Immature natural killer cell (primary cell): Measurements from ENCODE around the gene SPDYE4. TPM values are rescaled to one million over a fixed set of nuclear protein-coding genes. Genes with fewer than 3 reads are reported as not detected.

Source experiments
- DNase-seq, 3 donors: peaks; one replicate each; pipeline ENCODE4 v3.0.0; 2022; ENCODE audit warnings: mixed read lengths in 1 of 3
- H3K27ac Mint-ChIP-seq, 6 donors: one replicate each; pipeline ENCODE4 v1.8.0; 2020; ENCODE audit warnings: mixed read lengths in 6 of 6, mild to moderate bottlenecking in 5 of 6, inconsistent platforms in 4 of 6, moderate library complexity in 3 of 6
- H3K27me3 Mint-ChIP-seq, 3 donors: one replicate each; pipeline ENCODE4 v1.8.0; 2020 to 2021; ENCODE audit warnings: low read depth in 3 of 3, mild to moderate bottlenecking in 3 of 3, mixed read lengths in 3 of 3, moderate library complexity in 3 of 3, inconsistent platforms in 1 of 3
- H3K36me3 Mint-ChIP-seq, 3 donors: one replicate each; pipeline ENCODE4 v1.8.0; 2020; ENCODE audit warnings: mixed read lengths in 3 of 3, inconsistent platforms in 2 of 3, mild to moderate bottlenecking in 2 of 3
- H3K4me1 Mint-ChIP-seq, 2 donors: one replicate each; pipeline ENCODE4 v1.8.0; 2020; ENCODE audit warnings: inconsistent platforms in 2 of 2, mild to moderate bottlenecking in 2 of 2, mixed read lengths in 2 of 2, moderate library complexity in 1 of 2
- H3K4me3 Mint-ChIP-seq, 5 donors: one replicate each; pipeline ENCODE4 v1.8.0; 2020; ENCODE audit warnings: mild to moderate bottlenecking in 5 of 5, mixed read lengths in 5 of 5, inconsistent platforms in 3 of 5, moderate library complexity in 3 of 5
- H3K9me3 Mint-ChIP-seq, 6 donors: one replicate each; pipeline ENCODE4 v1.8.0; 2020; ENCODE audit warnings: mild to moderate bottlenecking in 6 of 6, mixed read lengths in 6 of 6, inconsistent platforms in 4 of 6, moderate library complexity in 3 of 6
- polyA plus RNA-seq, 3 donors: library from polyadenylated mRNA; unstranded; fragments of 300-500 nt; fragmentation: Illumina TruSeq; gene quantifications; one replicate each; pipeline ENCODE4 v1.2.3, GENCODE V29; 2021

SPDYE4 gene
- polyA plus RNA-seq, 3 donors from 2014 or later: not detected

DNA sequence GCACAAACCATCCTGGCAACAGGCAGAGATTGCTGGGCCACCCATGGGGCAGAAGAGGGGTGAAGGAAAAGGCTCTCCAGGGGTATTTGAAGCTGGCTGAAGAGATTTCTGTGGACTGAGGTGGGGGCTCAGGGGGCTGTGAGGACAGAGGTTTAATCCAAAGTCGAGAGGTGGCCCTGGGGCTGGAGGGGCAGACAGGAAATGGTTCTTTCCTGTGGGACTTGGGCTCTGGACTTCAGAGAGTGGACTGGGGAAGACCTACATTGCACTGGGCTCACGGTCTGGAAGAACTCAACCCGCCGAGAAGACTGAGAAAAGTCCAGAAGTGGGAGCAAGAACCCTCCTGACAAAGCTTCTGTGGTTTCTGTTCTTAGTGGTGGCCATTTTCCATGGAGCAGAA, 16.6 kb downstream of the SPDYE4 start:
- Mint-ChIP-seq H3K4me3 (no peak overlapping the region), H3K9me3 (no peaks in the 10 kb centered on the region), H3K27ac (peak overlapping the region in 3 of 6 donors; percentile 14 to 74 (median 69)), H3K27me3 (peaks cover 6 to 13% (median 10%) of the 10 kb centered on the region in 3 donors), H3K36me3 (no peaks in the 10 kb centered on the region), H3K4me1 (peaks cover 14 to 25% of the 10 kb centered on the region in 2 donors)
- no peak for DNase-seq

DNA sequence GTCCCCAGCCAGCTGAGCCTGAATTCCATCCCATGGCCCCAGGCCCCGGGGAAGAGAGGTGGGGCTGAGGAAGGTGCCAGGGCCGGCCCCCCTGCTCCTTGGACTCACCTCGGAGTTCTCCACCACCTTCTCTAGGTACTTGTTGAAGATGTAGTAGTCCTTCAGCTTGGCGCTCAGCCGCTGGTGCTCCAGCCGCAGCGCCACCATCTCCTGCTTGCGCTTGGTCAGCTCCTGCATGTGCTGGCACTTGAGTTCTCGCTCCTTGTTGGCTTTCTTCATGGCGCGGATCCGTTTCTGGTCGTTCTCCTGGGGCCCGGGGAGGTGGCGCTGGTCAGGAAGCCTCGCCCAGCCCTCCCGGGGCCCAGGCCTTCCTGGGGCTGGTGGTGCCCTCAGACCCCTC, 17.0 kb downstream of the SPDYE4 start:
- Mint-ChIP-seq H3K4me3 (peak overlapping the region in 2 of 5 donors; percentile 83 to 93), H3K9me3 (no peaks in the 10 kb centered on the region), H3K27ac (peak overlapping the region in 1 of 6 donors; percentile 84), H3K27me3 (peaks cover 6 to 13% (median 10%) of the 10 kb centered on the region in 3 donors), H3K4me1 (peaks cover 14 to 23% of the 10 kb centered on the region in 2 donors), H3K36me3 (no peaks in the 10 kb centered on the region)
- DNase-seq: no peak

DNA sequence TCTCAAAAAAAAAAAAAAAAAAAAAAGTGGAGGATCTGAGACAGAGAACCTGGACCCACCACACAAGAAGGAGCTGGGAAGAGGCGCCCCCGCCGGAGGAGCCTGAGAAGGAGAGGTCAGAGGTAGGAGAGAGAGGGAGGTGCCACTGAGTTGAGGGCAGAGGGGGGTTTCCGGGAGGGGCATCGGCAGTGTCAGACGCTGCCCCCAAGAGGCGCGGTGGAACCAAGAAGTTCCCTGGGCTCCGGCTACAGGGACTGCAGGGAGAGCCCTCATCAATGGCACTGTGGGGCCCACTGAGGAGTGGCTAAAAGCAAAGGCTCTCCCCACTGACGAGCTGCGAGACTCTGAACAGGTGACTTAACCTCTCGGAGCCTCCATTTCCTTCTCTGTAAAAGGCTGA, 17.9 kb downstream of the SPDYE4 start:
- H3K4me3 Mint-ChIP-seq: peak overlapping the region; percentile 78 to 93 (median 86)
- H3K27me3 Mint-ChIP-seq: peaks cover 3 to 6% (median 6%) of the 10 kb centered on the region in 3 donors
- DNase-seq: peak; percentile 53 to 60 (median 54)
- H3K4me1 Mint-ChIP-seq: peaks cover 14 to 17% of the 10 kb centered on the region in 2 donors
- peak overlapping the region; percentile 39 to 86 (median 75) for H3K27ac Mint-ChIP-seq
- no peaks in the 10 kb centered on the region for H3K36me3 Mint-ChIP-seq
- no peaks in the 10 kb centered on the region for H3K9me3 Mint-ChIP-seq

DNA sequence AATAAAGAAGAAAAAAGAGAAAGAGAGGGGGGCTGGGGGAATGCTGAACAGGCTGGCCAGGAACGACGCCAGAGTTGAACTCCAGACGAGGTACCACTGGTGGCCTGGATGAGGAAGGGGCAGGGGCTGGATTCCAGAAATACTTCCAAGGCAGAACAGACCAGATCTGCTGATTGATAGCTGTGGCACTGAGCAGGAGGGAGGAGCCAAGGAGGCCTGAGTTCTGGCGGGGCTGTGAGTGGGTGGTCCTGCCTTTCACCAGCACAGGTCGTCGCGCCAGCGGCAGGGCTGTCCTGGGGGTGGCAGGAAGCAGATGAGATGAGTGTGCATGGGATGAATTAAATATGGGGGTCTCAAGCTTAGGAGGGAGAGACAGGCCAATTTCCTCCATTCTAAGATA, 19.2 kb downstream of the SPDYE4 start:
- peaks cover 14 to 16% of the 10 kb centered on the region in 2 donors for H3K4me1 Mint-ChIP-seq
- H3K4me3 Mint-ChIP-seq: peak overlapping the region in 4 of 5 donors; percentile 5 to 67 (median 26)
- H3K27me3 Mint-ChIP-seq: peaks cover 0 to 4% (median 2%) of the 10 kb centered on the region in 3 donors
- H3K36me3 Mint-ChIP-seq: no peaks in the 10 kb centered on the region
- DNase-seq: no peak
- peak overlapping the region in 3 of 6 donors; percentile 23 to 50 (median 32) for H3K27ac Mint-ChIP-seq
- H3K9me3 Mint-ChIP-seq: no peaks in the 10 kb centered on the region

DNA sequence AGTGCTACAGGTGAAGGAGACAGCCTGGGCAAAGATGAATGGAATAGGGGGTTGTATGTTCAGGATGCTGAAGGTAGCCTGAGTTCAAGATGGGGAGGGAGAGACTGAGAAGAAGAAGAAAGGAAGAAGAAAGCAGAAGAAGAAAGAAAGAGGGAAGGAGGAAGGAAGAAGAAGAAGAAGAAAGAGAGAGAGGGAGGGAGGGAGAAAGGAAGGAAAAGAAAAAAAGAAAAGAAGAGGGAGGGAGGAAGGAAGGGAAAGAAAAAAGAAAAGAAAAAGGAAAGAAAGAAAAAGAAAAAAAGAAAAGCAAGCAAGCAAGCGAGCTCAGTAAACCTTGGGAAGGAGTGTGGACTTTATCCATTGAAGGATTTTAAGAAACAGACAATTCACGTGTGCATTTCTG, 21.6 kb downstream of the SPDYE4 start:
- Mint-ChIP-seq H3K4me1 (peaks cover 14 to 16% of the 10 kb centered on the region in 2 donors), H3K9me3 (no peaks in the 10 kb centered on the region), H3K36me3 (no peaks in the 10 kb centered on the region), H3K27ac (no peak overlapping the region), H3K4me3 (no peak overlapping the region), H3K27me3 (peaks cover 0 to 4% (median 2%) of the 10 kb centered on the region in 3 donors)
- DNase-seq: no peak

DNA sequence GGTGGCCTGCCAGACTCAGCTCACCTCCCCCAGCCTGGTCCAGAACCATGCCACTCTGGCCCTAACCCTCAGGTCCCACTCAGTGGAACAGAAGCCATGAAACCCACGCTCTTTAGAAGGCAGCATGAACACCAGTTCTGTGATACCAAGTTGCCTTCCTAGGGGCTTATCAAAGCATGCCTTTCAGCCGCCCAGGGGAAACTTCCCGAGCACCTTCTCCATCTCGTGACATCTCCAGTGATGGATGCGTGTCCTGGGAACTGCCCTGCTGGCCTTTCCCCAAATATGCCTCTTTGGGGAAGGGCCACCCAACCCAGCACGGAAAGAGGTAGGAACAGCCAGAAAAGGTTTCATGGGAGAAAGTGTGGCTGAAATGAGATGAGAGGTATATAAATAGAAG, 22.0 kb downstream of the SPDYE4 start:
- Mint-ChIP-seq H3K9me3 (no peaks in the 10 kb centered on the region), H3K4me1 (peaks cover 14 to 16% of the 10 kb centered on the region in 2 donors), H3K27me3 (peaks cover 0 to 4% (median 2%) of the 10 kb centered on the region in 3 donors), H3K27ac (no peak overlapping the region), H3K4me3 (no peak overlapping the region), H3K36me3 (no peaks in the 10 kb centered on the region)
- DNase-seq: no peak

DNA sequence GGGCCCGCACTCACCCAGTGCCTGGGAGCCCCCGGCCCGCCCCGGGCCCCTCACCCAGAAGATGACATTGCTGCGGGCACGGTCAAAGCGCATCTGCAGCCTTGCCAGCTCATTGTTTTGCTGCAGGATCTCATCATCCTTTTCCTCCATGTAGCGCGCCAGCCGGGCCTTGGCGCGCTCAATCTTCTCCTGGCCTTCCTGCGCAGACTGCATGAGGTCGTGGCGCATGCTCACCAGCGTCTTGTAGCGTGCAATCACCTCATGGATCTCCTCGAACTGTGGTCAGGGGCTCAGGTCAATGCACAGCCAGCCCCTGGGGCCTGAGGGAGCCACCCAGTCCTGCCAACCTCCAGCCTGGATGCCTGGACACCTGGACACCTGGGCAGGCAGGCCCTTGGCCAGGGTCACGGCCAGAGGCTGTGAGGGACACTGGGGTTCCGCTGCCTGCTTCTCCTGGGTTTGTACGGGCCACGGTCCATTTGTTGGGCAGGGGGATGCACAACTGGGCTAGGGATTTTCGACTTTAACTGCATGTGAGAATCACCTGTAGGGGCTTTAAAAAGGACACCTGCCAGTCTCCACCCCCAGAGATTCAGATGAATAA, 22.9 kb downstream of the SPDYE4 start:
- Mint-ChIP-seq H3K4me3 (no peak overlapping the region), H3K36me3 (no peaks in the 10 kb centered on the region), H3K27me3 (peaks cover 0 to 7% (median 2%) of the 10 kb centered on the region in 3 donors), H3K27ac (no peak overlapping the region), H3K9me3 (no peaks in the 10 kb centered on the region), H3K4me1 (peaks cover 8 to 10% of the 10 kb centered on the region in 2 donors)
- no peak for DNase-seq

DNA sequence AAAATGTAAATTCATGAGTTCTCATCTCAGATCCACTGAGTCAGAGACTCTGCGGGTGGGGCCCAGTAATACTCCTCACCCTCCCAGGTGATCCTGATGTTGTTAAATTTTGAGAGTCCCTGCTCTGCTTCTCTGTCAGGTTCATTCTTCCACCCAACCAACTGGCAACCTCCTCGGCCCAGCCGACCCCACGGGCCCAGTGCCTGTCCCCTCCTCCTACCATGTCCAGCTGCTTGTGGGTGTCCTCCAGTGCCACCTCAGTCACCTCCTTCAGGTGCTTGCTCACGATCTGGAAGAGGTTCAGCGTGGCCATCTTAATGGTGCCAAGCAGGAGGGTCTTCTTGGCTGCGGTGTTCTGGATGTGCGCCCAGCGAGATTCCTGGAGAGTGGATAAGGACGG, 23.5 kb downstream of the SPDYE4 start:
- Mint-ChIP-seq H3K27ac (no peak overlapping the region), H3K27me3 (peaks cover 0 to 9% (median 2%) of the 10 kb centered on the region in 3 donors), H3K4me1 (peaks cover 3 to 4% of the 10 kb centered on the region in 2 donors), H3K4me3 (no peak overlapping the region), H3K36me3 (no peaks in the 10 kb centered on the region), H3K9me3 (no peaks in the 10 kb centered on the region)
- DNase-seq: no peak

DNA sequence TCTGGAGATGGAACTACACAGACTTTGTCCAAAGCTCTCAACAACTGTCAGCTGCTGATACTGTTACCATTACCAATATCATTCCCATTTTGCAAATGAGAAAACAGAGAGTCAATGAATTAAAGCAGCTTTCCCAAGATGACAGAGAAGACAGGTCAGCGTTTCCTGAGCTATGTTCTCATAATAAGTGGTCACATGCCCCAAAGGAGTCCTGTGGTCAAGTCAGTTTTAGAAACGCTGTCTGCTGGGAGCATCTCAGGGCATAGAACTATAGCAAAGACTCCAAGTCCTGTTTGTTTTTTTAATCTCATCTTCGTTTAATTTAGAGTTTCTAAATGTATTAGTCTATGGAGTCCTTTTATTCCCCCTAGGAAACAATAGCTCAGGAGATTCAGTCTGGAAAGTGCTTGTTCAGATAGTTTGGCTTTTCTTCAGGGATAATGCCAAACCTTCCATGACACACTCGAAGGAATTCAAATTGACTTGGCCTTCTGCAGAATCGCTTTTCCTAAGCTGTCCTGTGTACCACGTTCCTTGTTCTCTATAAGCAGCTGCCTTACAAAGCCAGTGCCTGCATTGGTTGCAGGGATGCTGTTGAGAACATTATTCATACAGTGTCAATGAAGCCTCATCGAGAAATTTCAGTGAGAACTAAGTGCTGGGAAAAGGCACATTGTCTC, 25.8 kb downstream of the SPDYE4 start:
- H3K27ac Mint-ChIP-seq: no peak overlapping the region

DNA sequence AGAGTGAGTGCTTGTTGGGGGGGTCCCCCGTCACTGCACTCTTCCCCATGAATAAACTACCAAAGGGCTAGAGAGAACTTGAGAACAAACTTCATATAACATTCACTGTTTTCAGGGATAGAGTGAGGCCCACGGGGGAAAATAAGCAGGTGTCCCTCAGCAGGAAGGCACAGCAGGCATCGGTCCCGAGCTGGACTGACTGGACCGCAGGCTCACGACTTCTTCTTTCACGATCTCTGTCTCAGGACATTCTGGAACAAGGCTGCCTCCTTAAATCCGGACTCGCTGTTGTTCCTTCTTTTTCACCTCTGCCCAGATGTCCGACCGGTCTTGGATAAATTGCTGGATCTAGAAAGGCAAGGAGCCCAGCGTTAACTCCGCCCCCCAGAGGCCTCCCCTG, 28.5 kb downstream of the SPDYE4 start:
- no peaks in the 10 kb centered on the region for H3K9me3 Mint-ChIP-seq
- no peaks in the 10 kb centered on the region for H3K36me3 Mint-ChIP-seq
- no peak for DNase-seq
- H3K4me3 Mint-ChIP-seq: no peak overlapping the region
- no peaks in the 10 kb centered on the region for H3K4me1 Mint-ChIP-seq
- no peak overlapping the region for H3K27ac Mint-ChIP-seq
- peaks cover 2 to 8% (median 3%) of the 10 kb centered on the region in 3 donors for H3K27me3 Mint-ChIP-seq

More for the DNA sequence above, 25.8 kb downstream of the SPDYE4 start:
- H3K27me3 Mint-ChIP-seq: peaks cover 0 to 10% (median 2%) of the 10 kb centered on the region in 3 donors
- H3K36me3 Mint-ChIP-seq: no peaks in the 10 kb centered on the region
- no peak for DNase-seq
- H3K9me3 Mint-ChIP-seq: no peaks in the 10 kb centered on the region
- no peaks in the 10 kb centered on the region for H3K4me1 Mint-ChIP-seq
- H3K4me3 Mint-ChIP-seq: no peak overlapping the region

DNA sequence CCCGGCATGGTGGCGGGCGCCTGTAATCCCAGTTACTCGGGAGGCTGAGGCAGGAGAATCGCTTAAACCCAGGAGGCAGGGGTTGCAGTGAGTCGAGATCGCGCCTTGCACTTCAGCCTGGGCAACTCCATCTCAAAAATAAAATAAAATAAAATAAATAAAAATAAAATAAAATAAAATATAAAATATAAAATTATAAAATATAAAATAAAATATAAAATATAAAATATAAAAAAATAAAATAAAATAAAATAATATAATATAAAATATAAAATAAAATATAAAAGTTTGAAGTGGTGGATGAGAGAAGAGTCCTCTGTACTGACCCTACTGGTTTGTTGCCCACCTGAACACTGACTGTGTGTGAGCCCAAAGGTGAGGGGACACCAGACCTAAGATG, 28.9 kb downstream of the SPDYE4 start:
- H3K36me3 Mint-ChIP-seq: no peaks in the 10 kb centered on the region
- H3K4me1 Mint-ChIP-seq: no peaks in the 10 kb centered on the region
- no peaks in the 10 kb centered on the region for H3K9me3 Mint-ChIP-seq

DNA sequence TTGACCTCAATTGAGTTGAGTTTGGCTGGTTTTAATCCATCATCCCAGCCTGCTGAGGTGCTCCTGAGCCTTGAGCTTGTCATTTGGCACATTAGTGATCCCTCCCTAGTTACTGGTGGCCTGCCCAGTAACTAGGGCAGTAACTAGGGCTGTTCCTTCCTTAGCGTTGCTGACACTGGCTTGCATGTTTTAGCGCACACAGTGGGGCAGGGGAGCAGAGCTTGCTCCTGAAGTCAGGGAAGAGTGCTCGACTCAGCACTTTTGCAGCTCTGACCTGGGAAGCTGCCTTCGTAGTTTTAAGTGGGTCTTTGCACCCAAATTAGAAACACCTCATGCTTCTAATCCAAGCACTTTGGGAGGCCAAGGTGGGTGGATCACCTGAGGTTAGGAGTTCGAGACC, 29.4 kb downstream of the SPDYE4 start:
- Mint-ChIP-seq H3K4me3 (no peak overlapping the region), H3K36me3 (no peaks in the 10 kb centered on the region), H3K27ac (no peak overlapping the region), H3K27me3 (peaks cover 2 to 7% (median 3%) of the 10 kb centered on the region in 3 donors), H3K9me3 (no peaks in the 10 kb centered on the region), H3K4me1 (no peaks in the 10 kb centered on the region)
- no peak for DNase-seq

More for the DNA sequence above, 28.9 kb downstream of the SPDYE4 start:
- Mint-ChIP-seq H3K27me3 (peaks cover 2 to 7% (median 3%) of the 10 kb centered on the region in 3 donors), H3K27ac (no peak overlapping the region), H3K4me3 (no peak overlapping the region)
- DNase-seq: no peak

DNA sequence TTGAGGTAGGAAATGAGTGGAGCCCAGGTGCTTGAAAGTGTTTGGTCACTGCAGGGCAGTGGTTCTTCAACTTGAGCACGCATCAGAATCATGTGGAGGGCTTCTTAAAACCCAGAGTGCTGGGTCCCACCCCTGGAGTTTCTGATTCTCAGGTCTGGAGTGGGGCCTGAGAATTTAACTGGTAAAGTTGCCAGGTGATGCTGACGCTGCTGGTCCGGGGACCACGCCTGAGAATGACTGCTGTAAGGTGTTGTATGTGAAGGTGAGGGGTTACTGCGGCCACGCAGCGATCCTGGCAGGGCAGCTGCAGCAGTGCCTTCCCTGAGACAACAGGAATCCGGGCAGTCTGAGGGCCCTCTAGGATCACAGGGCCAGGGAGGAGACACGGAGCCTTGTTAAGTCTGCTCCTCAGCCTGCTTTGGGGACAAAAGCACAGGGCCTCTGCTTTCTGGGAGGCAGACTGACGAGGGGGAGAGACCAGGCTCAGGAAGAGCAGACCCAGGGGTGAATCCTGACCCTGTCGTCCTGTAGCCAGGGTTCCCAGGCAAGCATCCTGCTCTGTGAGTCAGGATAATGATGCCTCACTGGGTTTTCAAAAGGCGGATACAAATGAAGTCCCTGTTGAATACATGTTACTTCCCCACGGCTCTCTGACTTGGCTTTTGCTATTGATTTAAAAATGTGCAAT, 30.0 kb downstream of the SPDYE4 start:
- Mint-ChIP-seq H3K9me3 (no peaks in the 10 kb centered on the region), H3K36me3 (no peaks in the 10 kb centered on the region), H3K4me1 (no peaks in the 10 kb centered on the region), H3K27ac (no peak overlapping the region), H3K4me3 (no peak overlapping the region), H3K27me3 (peaks cover 2 to 7% (median 3%) of the 10 kb centered on the region in 3 donors)
- no peak for DNase-seq

DNA sequence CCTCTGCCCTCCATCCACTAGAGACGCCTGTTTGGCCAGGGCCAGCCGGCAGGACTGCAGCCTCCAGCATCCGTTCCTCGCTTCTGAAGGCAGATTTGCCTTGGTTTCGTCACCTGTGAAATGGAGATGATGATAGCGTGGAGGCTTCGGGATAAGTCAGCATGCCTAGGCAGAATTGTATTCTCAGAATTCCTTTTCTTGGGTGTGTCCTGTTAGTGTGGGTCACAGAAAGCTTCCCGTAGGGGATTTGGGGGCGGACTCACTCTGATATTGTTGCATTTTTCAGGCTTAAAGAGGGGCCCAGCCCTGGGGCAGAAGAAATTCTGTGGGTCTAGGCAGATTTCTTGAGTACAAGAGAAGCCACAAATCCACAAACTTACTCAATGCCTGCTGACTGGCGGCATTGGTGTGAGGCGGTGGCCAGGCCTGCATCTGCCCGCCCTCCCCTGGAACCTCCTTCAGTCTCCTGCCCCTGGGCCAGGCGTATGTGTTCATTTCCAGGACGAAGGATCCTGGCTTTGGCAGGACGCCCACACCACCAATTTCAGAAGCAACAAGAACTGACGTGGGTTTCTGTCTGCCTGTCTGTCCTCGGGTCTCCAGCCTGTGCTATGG, 31.3 kb downstream of the SPDYE4 start:
- H3K27ac Mint-ChIP-seq: no peak overlapping the region
- no peak overlapping the region for H3K4me3 Mint-ChIP-seq
- no peaks in the 10 kb centered on the region for H3K9me3 Mint-ChIP-seq
- no peaks in the 10 kb centered on the region for H3K4me1 Mint-ChIP-seq
- no peak for DNase-seq
- no peaks in the 10 kb centered on the region for H3K36me3 Mint-ChIP-seq
- peaks cover 2 to 7% (median 3%) of the 10 kb centered on the region in 3 donors for H3K27me3 Mint-ChIP-seq
